ENCODE results near the gene UBE2S. TPM values are rescaled to one million over a fixed set of nuclear protein-coding genes. Genes with fewer than 3 reads are reported as not detected.
A peak's percentile ranks its signal among the peaks of the same experiment; 100 is the strongest.

Gene UBE2S
- total and polyA plus RNA-seq, 2 of the 8 experiments (the other 6 are each of a cell fraction or from before 2014, with no cell fraction given) = 398 to 530 TPM

DNA sequence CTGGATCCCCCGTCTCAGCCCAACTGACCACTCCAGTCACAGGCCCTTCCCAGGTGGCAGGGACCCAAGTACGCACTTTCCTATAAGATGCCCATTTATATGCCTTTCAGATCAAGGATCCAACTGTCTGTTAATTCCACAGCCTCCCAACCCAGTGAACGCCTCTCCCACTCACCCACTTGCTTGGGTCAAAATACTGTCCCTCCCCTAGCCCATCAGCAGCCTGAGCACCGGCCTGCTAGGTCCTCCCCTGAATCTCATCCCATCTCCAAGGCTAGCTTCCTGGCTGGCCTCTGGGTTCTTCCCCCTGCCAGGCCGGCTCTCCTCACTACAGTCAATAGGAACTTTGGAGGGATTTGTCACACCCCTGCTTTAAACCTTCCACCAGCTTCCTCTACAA, 1.9 kb downstream of the UBE2S start:
- H4K8ac ChIP-seq (ENCODE audit: extremely low read depth, insufficient read depth, low read length) = no peak overlapping the region
- no peak overlapping the region for H2AK5ac ChIP-seq (ENCODE audit: low read depth, low read length)
- 0 out of 2 replicates have a peak overlapping the region, but pooled peaks have one; percentile 44 for H2BK5ac ChIP-seq (ENCODE audit: low read depth, low read length)
- H2BK20ac ChIP-seq (ENCODE audit: low read length) = no peak overlapping the region
- H4K5ac ChIP-seq (ENCODE audit: insufficient read length, low read depth, low read length) = no peak overlapping the region
- no peak overlapping the region for H3K18ac ChIP-seq (ENCODE audit: extremely low read depth, low read length)
- no peak overlapping the region for H3K27ac ChIP-seq (ENCODE audit: low read depth, low read length)
- H3K27me3 ChIP-seq (replicated peaks in 1 of 4; ENCODE audit: control insufficient read depth in 3 of 4, extremely low read depth in 1 of 4, insufficient read depth in 3 of 4, low read length in 3 of 4) = peaks cover 0 to 3% (median under 1%) of the 10 kb centered on the region in 4 experiments; a peak in 2 of 7 replicates
- no peak for DNase-seq (ENCODE audit: low read depth in 1 of 2, low spot score in 2 of 2)
- WGBS, 2 experiments (ENCODE audit: extremely low coverage in 1 of 2, insufficient coverage in 1 of 2, insufficient read length in 1 of 2, insufficient replicate concordance in 2 of 2, low coverage in 1 of 2, low lambda C conversion rate in 2 of 2, missing lambda C conversion rate in 1 of 2) = 92% methylated on average over 5 of the region's 5 CpGs; no CpG with 5 or more reads in 1 of the 2 experiments
- H2BK15ac ChIP-seq (ENCODE audit: low read length) = no peak overlapping the region
- TF ChIP-seq JUND (IDR thresholded peaks at IDR 0.05; ENCODE audit: low read length) = no peak
- no peak for TF ChIP-seq POU5F1 (IDR thresholded peaks at IDR 0.05; ENCODE audit: low read depth, low read length)
- no peak for TF ChIP-seq BRCA1 (IDR thresholded peaks at IDR 0.05; ENCODE audit: low read depth, low read length)
- TF ChIP-seq EGR1 (IDR thresholded peaks at IDR 0.05; ENCODE audit: borderline replicate concordance, low read depth, low read length) = no peak
- no peak for TF ChIP-seq NRF1 (IDR thresholded peaks at IDR 0.05; ENCODE audit: low read depth, low read length)
- TF ChIP-seq ZNF274 (IDR thresholded peaks at IDR 0.05; ENCODE audit: borderline replicate concordance, extremely low read depth, low read length) = no peak
- TF ChIP-seq TAF1 (IDR thresholded peaks at IDR 0.05; ENCODE audit: low read depth, low read length) = no peak
- TF ChIP-seq GTF2F1 (IDR thresholded peaks at IDR 0.05; ENCODE audit: borderline replicate concordance, low read depth, low read length) = no peak
- no peak for TF ChIP-seq KDM5A (IDR thresholded peaks at IDR 0.05; ENCODE audit: low read length)
- no peak for TF ChIP-seq RFX5 (IDR thresholded peaks at IDR 0.05; ENCODE audit: borderline replicate concordance, low read depth, low read length)
- TF ChIP-seq SIRT6 (IDR thresholded peaks at IDR 0.05; ENCODE audit: low read length) = no peak
- H3K56ac ChIP-seq (replicated peaks; ENCODE audit: insufficient read length, low read depth, low read length) = no peak overlapping the region
- H4K91ac ChIP-seq (replicated peaks; ENCODE audit: insufficient read length, low read length) = no peak overlapping the region
- CTCF ChIA-PET (ENCODE audit: partially characterized antibody) = interaction anchor here (0.6 to 2.2 kb wide), 5 partner anchors 12 to 114 kb away, joined by 3 to 8 read pairs (median 3); partner anchors contain the start of gene TMEM238
- peaks cover 25 to 58% (median 48%) of the 10 kb centered on the region in 4 experiments for H3K36me3 ChIP-seq (ENCODE audit: control insufficient read depth in 2 of 4, insufficient read depth in 4 of 4, low read length in 3 of 4)
- no peak overlapping the region for H2BK12ac ChIP-seq (ENCODE audit: low read depth, low read length)
- no peak overlapping the region for H3K4ac ChIP-seq (replicated peaks; ENCODE audit: insufficient read length, low read depth, low read length)
- no peaks in the 10 kb centered on the region; a peak in 1 of 4 replicates for H3K9me3 ChIP-seq (ENCODE audit: insufficient read depth in 2 of 2, low read depth in 1 of 2, low read length in 1 of 2)
- H2AFZ ChIP-seq (ENCODE audit: low read length) = no peak overlapping the region
- H3K79me1 ChIP-seq (ENCODE audit: low read depth, low read length) = peaks cover 15% of the 10 kb centered on the region
- H3K4me3 ChIP-seq (ENCODE audit: extremely low read depth in 1 of 4, insufficient read depth in 2 of 4, low read depth in 3 of 4, low read length in 4 of 4) = peak overlapping the region; percentile 27 to 98 (median 72); a peak in 5 of 8 replicates
- peaks cover 12 to 33% of the 10 kb centered on the region in 2 experiments for H3K79me2 ChIP-seq (ENCODE audit: control insufficient read depth in 1 of 2, insufficient read depth in 2 of 2, low read length in 2 of 2)
- POLR2A ChIA-PET (ENCODE audit: partially characterized antibody) = interaction anchor here (0.6 to 34.6 kb wide), 23 partner anchors 7 to 265 kb away, joined by 3 to 874 read pairs (median 5); partner anchors contain the start of genes COX6B2, RPL28, TMEM190 and TMEM238
- peaks cover 0 to 20% (median 13%) of the 10 kb centered on the region in 4 experiments; a peak in 6 of 7 replicates for H3K4me1 ChIP-seq (replicated peaks in 1 of 4; ENCODE audit: control insufficient read depth in 3 of 4, insufficient read depth in 4 of 4, low read length in 3 of 4)
- peak overlapping the region in 1 of 4 experiments; percentile 18; a peak in 3 of 7 replicates for H3K9ac ChIP-seq (replicated peaks in 1 of 4; ENCODE audit: extremely low read depth in 1 of 4, low read depth in 3 of 4, low read length in 3 of 4)
- H2BK120ac ChIP-seq (replicated peaks; ENCODE audit: low read depth, low read length) = no peak overlapping the region
- H3K4me2 ChIP-seq (ENCODE audit: insufficient read depth in 1 of 2, low read depth in 2 of 2, low read length in 2 of 2) = peak overlapping the region; percentile 88 to 99
- no peak overlapping the region for H3K14ac ChIP-seq (ENCODE audit: insufficient read length)
- H3K23ac ChIP-seq (ENCODE audit: insufficient read length) = no peak overlapping the region
- H3K23me2 ChIP-seq (ENCODE audit: low read depth, low read length) = peaks cover 13% of the 10 kb centered on the region
- H4K20me1 ChIP-seq (replicated peaks in 1 of 2; ENCODE audit: control insufficient read depth in 1 of 2, insufficient read depth in 2 of 2, low read length in 2 of 2) = peaks cover 37 to 40% of the 10 kb centered on the region in 2 experiments
- FAIRE-seq = no peak

Measured in H1 (cell line).